BJ (cell line): ENCODE measurements around the gene SPTBN1. TPM values are rescaled to one million over a fixed set of nuclear protein-coding genes. Genes with fewer than 3 reads are reported as not detected.

Experiments used
- CTCF ChIA-PET: fragments of 350-600 bp; formaldehyde crosslinking; extraction: SDS; loops from one replicate; lab custom pipeline; 2021; ENCODE audit warnings: antibody characterized with exemption, inconsistent platforms; lab: Yijun Ruan, JAX
- POLR2A ChIA-PET: fragments of 300-600 bp; sonication (Branson Sonifier 250); formaldehyde crosslinking; extraction: SDS; loops from one replicate; lab custom pipeline; 2021; ENCODE audit warnings: antibody characterized with exemption; lab: Charles Lee
- DNase-seq: peaks from one replicate; pipeline ENCODE4 v3.0.0-alpha.2; 2011; ENCODE audit warnings: low read depth
- H3K27me3 ChIP-seq: 2 replicates; pipeline ENCODE4 v1.6.0; 2011; ENCODE audit warnings: low read length; ENCODE audit not compliant: control insufficient read depth, insufficient read depth
- H3K36me3 ChIP-seq: 2 replicates; pipeline ENCODE4 v1.5.1; 2011; ENCODE audit warnings: low read length; ENCODE audit not compliant: control insufficient read depth, insufficient read depth
- H3K4me3 ChIP-seq: 2 replicates; pipeline ENCODE4 v1.5.1; 2011; ENCODE audit warnings: low read depth, mild to moderate bottlenecking, control low read depth, low read length
- polyA plus RNA-seq: library from polyadenylated mRNA; depleted of rRNA; stranded (reverse); fragments of >200 nt; gene quantifications from 2 replicates; pipeline ENCODE4 v1.2.3, GENCODE V29; 2011
- TF ChIP-seq, protein P1 (sequence below): IDR thresholded peaks from 2 replicates; pipeline ENCODE4 v1.5.1; 2011; ENCODE audit warnings: low read depth, mild to moderate bottlenecking, control low read depth, inconsistent platforms, low read length, moderate library complexity; ENCODE audit not compliant: insufficient read depth

Gene SPTBN1
- polyA plus RNA-seq, 1 experiment: 33.8 TPM

GRCh38 chr2:54536720-54537119 is 80.6 kb downstream of the SPTBN1 start:
- no peaks in the 10 kb centered on the region for H3K27me3 ChIP-seq
- peaks cover 1% of the 10 kb centered on the region; the same call in 1 of the 2 replicates for H3K36me3 ChIP-seq
- POLR2A ChIA-PET: no interaction called here
- TF ChIP-seq, protein P1, sequence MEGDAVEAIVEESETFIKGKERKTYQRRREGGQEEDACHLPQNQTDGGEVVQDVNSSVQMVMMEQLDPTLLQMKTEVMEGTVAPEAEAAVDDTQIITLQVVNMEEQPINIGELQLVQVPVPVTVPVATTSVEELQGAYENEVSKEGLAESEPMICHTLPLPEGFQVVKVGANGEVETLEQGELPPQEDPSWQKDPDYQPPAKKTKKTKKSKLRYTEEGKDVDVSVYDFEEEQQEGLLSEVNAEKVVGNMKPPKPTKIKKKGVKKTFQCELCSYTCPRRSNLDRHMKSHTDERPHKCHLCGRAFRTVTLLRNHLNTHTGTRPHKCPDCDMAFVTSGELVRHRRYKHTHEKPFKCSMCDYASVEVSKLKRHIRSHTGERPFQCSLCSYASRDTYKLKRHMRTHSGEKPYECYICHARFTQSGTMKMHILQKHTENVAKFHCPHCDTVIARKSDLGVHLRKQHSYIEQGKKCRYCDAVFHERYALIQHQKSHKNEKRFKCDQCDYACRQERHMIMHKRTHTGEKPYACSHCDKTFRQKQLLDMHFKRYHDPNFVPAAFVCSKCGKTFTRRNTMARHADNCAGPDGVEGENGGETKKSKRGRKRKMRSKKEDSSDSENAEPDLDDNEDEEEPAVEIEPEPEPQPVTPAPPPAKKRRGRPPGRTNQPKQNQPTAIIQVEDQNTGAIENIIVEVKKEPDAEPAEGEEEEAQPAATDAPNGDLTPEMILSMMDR: no peak
- no peak for DNase-seq
- no peak overlapping the region for H3K4me3 ChIP-seq
- CTCF ChIA-PET: interaction anchor here (0.6 kb wide), 1 partner anchor 160 kb away, joined by 3 read pairs; no protein-coding TSS in a partner anchor

- TF ChIP-seq, protein P1: no peak
- DNase-seq: no peak
- Histone ChIP-seq H3K36me3 (peaks cover 1% of the 10 kb centered on the region; the same call in 1 of the 2 replicates), H3K27me3 (no peaks in the 10 kb centered on the region), H3K4me3 (no peak overlapping the region)
- POLR2A ChIA-PET: no interaction called here
- CTCF ChIA-PET: no interaction called here
Observed at GRCh38 chr2:54538537-54538936, 82.4 kb downstream of the SPTBN1 start.

DNA sequence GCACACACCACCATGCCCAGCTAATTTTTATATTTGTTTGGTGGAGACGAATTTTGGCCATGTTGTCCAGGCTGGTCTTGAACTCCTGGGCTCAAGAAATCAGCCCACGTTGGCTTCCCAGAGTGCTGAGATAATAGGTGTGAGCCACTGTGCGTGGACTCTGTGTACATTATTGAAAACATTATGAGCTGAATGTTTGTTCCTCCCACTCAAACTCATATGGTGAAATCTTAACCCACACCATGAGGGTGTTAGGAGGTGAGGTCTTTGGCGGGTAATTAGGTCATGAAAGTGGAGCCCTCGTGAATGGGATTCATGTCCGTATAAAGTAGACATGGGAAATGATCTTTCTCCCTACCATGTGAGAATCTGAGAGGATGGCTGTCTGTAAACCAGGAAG is 83.6 kb downstream of the SPTBN1 start:
- ChIA-PET POLR2A (no interaction called here), CTCF (no interaction called here)
- TF ChIP-seq, protein P1: no peak
- Histone ChIP-seq H3K36me3 (peaks cover 1% of the 10 kb centered on the region; the same call in 1 of the 2 replicates), H3K27me3 (no peaks in the 10 kb centered on the region), H3K4me3 (no peak overlapping the region)
- no peak for DNase-seq

- POLR2A ChIA-PET: no interaction called here
Observed at GRCh38 chr2:54540194-54540593, 84.1 kb downstream of the SPTBN1 start.

GRCh38 chr2:54541995-54542394 is 85.9 kb downstream of the SPTBN1 start:
- TF ChIP-seq, protein P1: no peak
- no peak for DNase-seq
- ChIA-PET CTCF (no interaction called here), POLR2A (no interaction called here)
- H3K36me3 ChIP-seq: peaks cover 1% of the 10 kb centered on the region; the same call in 1 of the 2 replicates
- H3K4me3 ChIP-seq: no peak overlapping the region
- no peaks in the 10 kb centered on the region for H3K27me3 ChIP-seq

More at GRCh38 chr2:54540194-54540593, 84.1 kb downstream of the SPTBN1 start:
- DNase-seq: no peak
- peaks cover 1% of the 10 kb centered on the region; the same call in 1 of the 2 replicates for H3K36me3 ChIP-seq
- CTCF ChIA-PET: no interaction called here
- TF ChIP-seq, protein P1: no peak
- H3K4me3 ChIP-seq: no peak overlapping the region
- no peaks in the 10 kb centered on the region for H3K27me3 ChIP-seq
